GM10847 (cell line): ENCODE results near the gene KIAA1217.

Experiments used
- POLR2A ChIP-seq: IDR thresholded peaks from 2 replicates; pipeline ENCODE4 v1.6.1; 2011; ENCODE audit not compliant: insufficient read length; ENCODE audit errors: extremely low read depth

KIAA1217 gene

GRCh38 chr10:24570658-24571426 is 361.9 kb downstream of the KIAA1217 start:
- TF ChIP-seq POLR2A: no peak

- no peak for TF ChIP-seq POLR2A
These were observed 363.0 kb downstream of the KIAA1217 start for GRCh38 chr10:24571870-24572450.

GRCh38 chr10:24574161-24574560 is 365.2 kb downstream of the KIAA1217 start:
- TF ChIP-seq POLR2A: no peak

- no peak for TF ChIP-seq POLR2A
These were observed 365.7 kb downstream of the KIAA1217 start for GRCh38 chr10:24574578-24575155.

DNA sequence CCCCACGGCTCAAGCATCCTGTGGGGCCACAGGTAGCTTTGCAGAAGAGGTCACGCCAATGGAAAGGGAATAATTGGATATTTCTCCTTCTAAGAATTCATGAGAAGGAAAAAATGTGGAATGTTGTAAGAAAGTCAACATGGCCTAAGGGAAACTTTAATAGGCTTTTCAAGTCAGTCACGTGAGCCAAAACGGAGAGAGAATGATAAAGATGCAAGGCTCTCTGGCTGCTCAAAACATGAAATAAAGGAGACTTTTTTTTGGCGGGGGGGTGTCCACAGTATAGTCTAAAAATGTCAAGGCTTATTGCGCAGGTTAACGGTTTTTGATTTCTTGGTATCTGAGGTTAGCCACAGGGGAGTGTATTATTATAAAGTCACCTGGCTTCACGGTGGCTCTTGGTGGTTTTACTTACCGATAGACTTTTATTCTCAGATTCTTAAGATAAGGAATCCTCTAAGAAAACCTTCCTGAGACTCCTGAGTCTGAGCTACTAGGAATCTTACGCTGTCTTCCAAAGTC is 366.6 kb downstream of the KIAA1217 start:
- TF ChIP-seq POLR2A: no peak

DNA sequence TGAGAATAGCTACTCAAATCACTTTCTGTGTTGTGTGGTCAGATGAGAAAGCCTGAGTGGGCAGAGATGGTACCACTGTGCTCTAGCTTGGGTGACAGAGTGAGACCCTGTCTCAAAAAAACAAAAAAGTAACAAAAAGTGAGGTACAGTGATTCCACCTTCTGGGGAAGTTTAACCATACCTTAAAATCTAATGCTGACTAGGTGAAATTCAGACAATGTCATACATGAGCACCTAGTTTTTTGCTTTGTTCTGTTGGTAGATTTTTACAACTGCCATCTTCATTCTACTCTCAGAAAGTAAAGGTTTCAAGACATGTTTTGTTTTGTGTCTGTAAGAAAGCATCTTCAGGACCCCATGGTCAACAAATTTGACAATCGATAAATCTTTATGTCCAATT is 370.5 kb downstream of the KIAA1217 start:
- no peak for TF ChIP-seq POLR2A

- no peak for TF ChIP-seq POLR2A
These were observed 371.0 kb downstream of the KIAA1217 start for GRCh38 chr10:24579906-24580305.

- TF ChIP-seq POLR2A: no peak
These were observed 380.3 kb downstream of the KIAA1217 start for GRCh38 chr10:24589265-24589664.

DNA sequence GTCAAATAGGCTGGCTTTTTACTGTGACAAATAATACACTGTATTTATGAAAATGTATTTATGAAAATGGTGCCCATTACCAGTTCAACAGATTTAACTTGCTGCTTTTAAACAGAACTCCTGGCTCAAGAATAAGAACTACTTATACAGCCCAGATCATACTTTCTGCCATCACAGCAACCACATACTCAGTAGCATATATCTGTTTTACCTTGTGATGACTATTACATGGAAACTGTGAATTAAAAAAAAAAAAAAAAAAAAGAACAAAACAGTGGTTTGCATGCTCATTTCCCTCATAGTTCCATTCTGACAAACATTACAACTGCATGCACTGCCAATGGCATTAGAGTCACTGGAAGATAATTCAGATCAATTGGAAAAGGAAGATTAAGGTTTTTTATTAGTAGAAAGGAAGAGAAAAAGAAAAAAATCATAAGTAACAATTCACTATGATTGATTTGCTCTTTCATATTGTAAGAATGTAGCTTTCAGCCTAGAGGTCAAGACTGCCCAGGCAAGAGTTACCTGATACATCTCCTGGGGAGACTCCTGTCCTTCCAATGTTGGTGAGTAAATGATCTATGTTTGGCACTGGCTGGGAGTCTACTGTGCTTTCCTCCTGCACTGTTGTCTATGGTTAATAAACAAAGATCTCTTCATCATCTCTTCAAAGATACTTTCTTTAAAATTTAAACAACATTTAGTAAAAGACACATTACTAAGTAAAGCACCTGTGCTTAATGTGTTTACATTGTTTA is 381.9 kb downstream of the KIAA1217 start:
- no peak for TF ChIP-seq POLR2A

GRCh38 chr10:24596217-24596930 is 387.4 kb downstream of the KIAA1217 start:
- TF ChIP-seq POLR2A: no peak

- no peak for TF ChIP-seq POLR2A
These were observed 388.5 kb downstream of the KIAA1217 start for GRCh38 chr10:24597426-24597825.
